ENCODE results near the gene NRG2.
A peak's percentile ranks its signal among the peaks of the same experiment; 100 is the strongest.

The NRG2 gene

DNA sequence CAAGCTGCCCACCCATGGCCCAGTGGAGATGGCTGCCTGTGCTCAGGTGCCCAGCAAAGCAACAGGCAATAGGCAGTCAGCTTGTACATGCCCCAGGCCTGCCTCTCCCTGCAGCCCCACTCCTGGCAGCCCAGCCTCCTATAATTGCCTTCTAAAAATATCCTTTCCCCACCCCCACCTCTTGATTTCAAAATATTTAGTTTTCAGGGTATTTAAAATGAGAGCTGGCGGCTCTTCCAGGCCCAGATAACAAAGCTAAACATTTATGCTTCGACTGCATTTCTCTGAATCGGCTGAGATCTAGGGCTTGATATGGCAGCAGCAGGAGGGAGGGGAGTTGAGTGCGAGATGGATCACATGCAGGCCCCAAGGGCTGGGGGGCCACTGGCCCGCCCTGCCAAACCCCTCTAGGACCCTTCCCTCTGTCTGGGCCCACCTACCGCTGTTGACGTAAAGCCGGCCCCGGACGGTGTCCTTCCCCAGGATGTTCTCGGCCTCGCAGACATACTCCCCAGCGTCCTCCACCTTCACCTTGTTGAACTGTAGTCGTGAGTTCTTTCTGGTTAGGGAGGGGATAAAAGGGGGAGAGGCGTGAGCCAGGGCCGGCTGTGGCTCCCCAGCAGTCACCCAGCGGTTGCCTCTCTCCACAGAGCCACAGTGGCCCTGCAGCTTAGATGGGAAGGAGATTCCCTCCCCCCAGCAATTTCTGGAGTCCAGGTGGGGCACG lies 162.5 kb downstream of the NRG2 start:
- DNase-seq (ENCODE audit: low read depth) = no peak

DNA sequence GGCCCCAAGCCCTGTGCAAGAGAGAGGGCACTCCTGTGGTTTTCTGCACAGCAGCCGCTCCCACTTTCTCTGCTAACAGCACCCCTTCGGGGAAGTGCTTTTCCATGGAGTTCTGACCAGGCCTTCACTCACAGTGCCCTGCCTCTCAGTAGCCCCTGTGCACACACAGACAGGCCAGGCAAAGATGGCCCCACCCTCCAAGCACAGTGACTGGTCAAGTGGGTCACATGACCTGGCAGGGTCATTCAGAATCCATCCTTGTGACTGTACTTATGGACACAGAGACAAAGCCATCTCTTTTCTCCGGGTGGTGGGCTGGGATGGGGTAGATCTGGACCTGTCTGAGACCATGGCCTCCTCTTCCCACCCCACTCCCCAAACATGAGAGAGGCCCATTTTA lies 165.0 kb downstream of the NRG2 start:
- DNase-seq (ENCODE audit: low read depth) = no peak

- DNase-seq (ENCODE audit: low read depth) = no peak
Measured at GRCh38 chr5:139877129-139877597, 165.9 kb downstream of the NRG2 start.

DNA sequence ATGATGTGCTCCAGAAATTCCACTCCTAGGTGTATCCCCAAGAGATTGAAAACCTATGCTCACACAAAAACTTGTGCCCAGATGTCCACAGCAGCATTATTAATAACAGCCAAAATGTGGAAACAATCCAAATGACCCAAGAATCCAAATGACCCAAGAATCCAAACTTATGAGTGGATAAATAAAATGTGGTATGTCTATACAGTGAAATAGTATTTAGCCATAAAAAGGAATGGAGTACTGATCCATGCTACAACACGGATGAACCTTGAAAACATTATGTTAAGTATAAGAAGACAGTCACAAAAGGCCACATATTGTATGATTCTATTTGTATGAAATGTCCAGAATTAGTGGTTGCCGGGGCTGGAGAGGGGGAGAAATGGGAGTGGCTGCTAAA lies 167.1 kb downstream of the NRG2 start:
- DNase-seq (ENCODE audit: low read depth) = no peak

- no peak for DNase-seq (ENCODE audit: low read depth)
Measured at GRCh38 chr5:139872851-139873794, 170.0 kb downstream of the NRG2 start.

- DNase-seq (ENCODE audit: low read depth) = no peak
Measured at GRCh38 chr5:139872052-139872766, 170.9 kb downstream of the NRG2 start.

DNA sequence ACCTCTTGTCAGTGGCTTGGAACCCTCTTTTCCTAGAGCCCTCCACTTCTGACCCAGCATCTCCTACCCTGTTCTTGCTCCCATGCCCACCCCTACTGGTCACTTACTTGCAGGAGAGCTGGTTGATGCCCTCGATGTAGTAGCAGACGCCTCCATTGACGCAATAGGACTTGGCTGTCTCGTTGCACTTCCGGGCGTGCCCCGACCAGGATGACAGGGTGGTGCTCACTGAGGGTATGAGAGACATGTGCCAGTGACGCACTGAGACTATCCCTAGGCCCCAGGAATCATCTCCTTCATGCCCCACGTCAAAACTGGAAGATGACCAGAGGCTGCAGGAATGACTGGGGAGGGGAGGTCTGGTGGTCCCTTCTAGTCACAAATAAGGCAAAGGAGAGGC lies 171.5 kb downstream of the NRG2 start:
- no peak for DNase-seq (ENCODE audit: low read depth)

DNA sequence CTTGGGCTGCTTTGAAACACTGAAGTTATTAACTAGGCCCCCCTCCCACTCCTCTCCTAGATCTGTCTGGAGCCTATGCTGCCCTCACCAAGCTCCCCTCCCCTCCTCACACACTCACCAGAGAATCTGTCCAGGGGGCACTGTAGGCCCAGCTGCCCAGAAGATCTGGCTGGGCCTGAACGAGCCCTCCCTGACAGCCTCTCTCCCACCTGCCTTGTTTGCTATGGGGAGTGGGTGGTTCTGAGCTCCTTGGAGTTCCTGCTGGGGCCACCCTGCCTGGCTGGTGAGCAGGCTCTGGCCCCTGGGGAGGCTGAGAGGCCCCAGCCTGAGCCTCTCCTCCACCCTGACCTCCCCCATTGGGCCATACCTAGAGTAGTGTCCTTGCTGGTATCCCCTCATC lies 172.4 kb downstream of the NRG2 start:
- DNase-seq (ENCODE audit: low read depth) = no peak

- no peak for DNase-seq (ENCODE audit: low read depth)
Measured at GRCh38 chr5:139869042-139869790, 173.9 kb downstream of the NRG2 start.

DNA sequence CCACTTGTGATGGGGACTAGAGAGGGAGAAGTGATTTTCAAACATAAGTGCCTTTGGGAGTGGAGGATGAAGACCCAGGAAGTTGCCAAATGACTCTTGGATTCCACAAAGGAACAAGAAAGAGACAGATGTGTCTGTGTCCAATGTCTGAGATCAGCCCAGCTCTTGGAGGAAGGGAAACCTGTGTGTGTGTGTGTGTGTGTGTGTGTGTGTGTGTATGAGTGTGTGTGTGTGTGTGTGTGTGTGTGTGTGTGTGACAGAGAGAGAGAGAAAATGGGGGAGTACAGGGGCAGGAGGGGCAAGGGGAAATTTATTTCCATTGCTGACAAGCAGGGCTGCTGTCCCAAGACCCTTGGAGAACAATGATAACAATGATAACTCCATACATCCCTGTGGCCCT lies 175.5 kb downstream of the NRG2 start:
- DNase-seq (ENCODE audit: low read depth) = no peak

DNA sequence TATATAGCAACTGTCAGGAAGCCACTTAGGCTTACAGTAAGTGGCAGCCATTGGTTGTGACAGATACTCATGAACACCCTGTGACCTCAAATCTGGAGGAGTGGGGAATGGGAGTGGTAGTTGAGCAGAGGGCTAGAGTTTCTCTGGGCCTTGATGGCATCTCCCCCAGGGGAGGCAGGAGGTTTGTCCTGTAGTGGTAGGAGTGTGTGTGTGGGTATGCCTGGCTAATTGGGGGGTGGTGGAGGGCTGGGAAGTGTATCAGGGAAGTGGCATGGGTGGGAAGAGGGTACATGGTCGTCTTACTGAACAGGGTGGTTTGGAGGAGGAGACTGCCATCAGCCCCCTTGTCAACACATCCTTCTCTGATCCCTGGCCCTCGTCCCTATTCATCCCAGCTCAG lies 176.0 kb downstream of the NRG2 start:
- DNase-seq (ENCODE audit: low read depth) = no peak

DNA sequence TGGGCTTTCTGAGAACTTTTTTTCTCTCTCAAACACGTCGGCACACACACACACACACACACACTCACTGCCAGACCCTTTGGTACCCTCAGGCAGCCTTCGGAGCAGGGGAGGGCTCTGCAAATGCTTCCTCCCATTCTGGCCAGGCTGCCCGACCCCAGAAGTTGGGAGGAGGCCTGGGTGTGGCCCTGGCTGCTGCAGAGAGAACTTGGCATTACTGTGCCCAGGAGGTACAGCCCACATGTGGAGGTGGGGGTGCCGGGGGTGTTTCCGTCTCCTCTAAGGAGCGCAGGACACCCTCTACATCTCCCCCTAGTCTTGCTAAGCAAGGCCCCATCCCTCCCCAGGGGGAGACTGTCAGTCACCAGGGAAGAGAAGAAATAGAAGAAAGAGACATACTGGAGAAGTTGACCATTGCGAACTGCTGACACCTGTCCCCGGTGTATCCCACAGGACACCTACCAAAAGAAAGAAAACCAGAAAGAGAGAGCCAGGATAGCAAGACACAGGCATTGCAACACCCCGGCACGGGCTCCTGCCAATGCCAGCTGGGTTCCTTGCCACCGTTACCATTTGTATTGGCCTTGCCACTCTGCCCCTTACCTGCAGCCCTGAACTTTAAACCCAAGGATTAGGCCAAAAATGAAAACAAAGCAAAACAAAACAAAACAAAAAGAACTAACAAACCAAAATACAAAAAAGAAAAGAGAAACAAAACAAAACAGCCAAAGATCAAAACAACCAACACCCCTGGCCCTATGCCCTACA lies 178.2 kb downstream of the NRG2 start:
- DNase-seq (ENCODE audit: low read depth) = no peak

- DNase-seq (ENCODE audit: low read depth) = peak; percentile 17
Measured at GRCh38 chr5:139863855-139864558, 179.1 kb downstream of the NRG2 start.

- no peak for DNase-seq (ENCODE audit: low read depth)
Measured at GRCh38 chr5:139863361-139863760, 179.7 kb downstream of the NRG2 start.

DNA sequence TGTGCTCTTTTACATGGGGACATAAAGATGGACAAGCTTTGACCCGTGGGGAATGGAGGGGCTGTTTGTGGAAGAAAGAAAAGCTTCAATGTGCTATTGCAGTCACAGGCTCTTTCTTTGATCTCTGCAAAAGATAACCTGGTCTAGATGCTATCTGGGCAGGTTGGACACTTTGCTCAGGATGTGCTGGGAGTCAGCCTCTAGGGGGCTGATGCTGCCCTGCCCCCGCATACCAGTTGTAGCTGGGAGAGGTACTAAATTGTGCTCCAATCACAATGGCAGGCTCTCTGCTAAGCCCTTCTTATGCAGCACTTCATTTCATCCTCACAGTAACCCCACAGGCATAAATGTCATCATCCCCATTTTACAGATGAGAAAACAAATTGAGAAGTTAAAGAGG lies 180.3 kb downstream of the NRG2 start:
- DNase-seq (ENCODE audit: low read depth) = no peak

DNA sequence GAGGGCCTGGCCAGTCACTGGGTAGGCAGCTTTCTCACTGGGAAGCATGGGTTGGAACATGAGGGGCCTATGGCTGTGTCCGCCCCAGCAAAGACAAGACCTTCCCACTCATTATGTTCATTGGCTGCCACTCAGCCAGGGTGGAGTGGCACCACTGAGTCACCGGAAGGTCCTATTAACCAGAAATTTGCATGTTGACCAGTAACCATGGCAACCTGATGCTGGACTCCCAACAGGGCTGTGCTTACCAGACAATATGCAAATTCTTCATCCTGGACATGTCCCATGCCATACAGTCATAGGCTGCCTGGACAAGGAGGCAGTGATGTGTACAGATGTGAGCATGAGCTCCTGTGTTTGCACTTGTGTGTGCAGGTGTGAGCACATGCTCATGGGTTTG lies 180.8 kb downstream of the NRG2 start:
- DNase-seq (ENCODE audit: low read depth) = peak; percentile 13

GRCh38 chr5:139861889-139862207 lies 181.3 kb downstream of the NRG2 start:
- DNase-seq (ENCODE audit: low read depth) = no peak

- no peak for DNase-seq (ENCODE audit: low read depth)
Measured at GRCh38 chr5:139861021-139861888, 181.8 kb downstream of the NRG2 start.

- DNase-seq (ENCODE audit: low read depth) = no peak
Measured at GRCh38 chr5:139859013-139859412, 184.1 kb downstream of the NRG2 start.

DNA sequence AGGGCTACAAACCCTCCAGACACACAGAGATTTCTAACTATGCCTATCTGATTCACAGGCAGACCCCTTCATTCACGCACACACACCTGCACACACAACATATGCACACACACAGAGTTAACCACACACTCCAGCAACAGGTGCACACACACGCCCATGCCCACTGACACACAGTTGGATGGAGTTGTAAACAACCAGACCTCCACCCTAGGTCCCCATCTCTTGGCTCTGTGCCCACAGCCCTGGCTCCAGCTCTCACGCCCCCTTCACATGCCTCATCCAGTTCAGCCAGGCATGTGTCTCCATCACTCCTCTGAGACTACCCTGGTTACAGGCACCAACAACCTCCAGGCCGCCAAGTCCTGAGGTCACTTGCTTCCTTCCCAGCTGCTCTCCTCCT lies 186.4 kb downstream of the NRG2 start:
- no peak for DNase-seq (ENCODE audit: low read depth)
